NOMO-1 (cell line): ENCODE results near the gene SCN8A.
A peak's percentile ranks its signal among the peaks of the same experiment; 100 is the strongest.

Experiments used
- DNase-seq, 2 experiments: peaks; one replicate each; lab custom pipeline; 2025; ENCODE audit not compliant: unreplicated experiment in 2 of 2; lab: John Stamatoyannopoulos, UW

Gene SCN8A

GRCh38 chr12:51702587-51702986 is 111.6 kb downstream of the SCN8A start:
- no peak for DNase-seq

DNA sequence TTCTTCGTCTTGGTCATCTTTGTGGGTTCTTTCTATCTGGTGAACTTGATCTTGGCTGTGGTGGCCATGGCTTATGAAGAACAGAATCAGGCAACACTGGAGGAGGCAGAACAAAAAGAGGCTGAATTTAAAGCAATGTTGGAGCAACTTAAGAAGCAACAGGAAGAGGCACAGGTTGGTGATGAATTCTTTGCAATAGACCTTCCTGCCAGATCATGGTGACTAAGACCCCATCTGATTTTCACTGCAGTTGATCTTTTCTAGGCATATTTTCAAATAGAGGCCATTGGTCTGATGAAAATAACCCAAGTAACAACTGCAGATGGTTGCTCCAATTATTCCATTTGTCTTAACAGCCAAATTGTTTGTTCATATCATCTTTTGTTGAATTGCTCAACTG is 114.4 kb downstream of the SCN8A start:
- DNase-seq, result no peak

DNA sequence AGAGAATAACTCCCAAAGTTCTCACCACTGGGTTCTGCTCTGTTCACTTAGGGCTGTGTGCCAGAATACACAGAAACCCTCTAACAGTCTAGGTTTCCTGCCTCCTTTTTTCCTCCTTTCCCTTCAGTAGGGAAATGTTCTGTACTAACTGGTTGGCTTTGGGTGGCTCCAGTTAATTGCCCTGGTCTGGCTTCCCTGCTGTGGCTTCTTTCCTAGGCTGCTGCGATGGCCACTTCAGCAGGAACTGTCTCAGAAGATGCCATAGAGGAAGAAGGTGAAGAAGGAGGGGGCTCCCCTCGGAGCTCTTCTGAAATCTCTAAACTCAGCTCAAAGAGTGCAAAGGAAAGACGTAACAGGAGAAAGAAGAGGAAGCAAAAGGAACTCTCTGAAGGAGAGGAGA is 115.2 kb downstream of the SCN8A start:
- DNase-seq, result no peak

DNA sequence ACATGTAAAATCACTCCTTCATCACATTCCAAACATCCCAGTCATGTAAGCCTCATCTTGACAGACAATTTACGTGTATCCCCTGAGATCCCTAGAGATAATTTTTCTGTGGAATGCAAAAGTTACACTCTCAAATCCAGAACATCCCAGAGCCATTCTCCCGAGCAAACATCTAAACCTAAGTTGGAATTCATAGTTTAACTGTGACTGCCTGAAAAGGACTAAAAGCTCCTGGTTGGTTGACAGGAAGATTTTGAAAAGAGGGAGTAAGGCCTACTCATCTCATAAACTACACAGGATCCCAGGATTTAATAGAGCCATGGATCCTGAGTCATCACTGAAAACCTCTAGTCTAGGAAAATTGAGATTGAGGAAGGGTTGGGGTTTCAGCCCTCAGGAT is 123.6 kb downstream of the SCN8A start:
- DNase-seq, result no peak

GRCh38 chr12:51717326-51717925 is 126.4 kb downstream of the SCN8A start:
- no peak for DNase-seq

- no peak for DNase-seq
Measured at GRCh38 chr12:51721282-51721940, 130.4 kb downstream of the SCN8A start.

- no peak for DNase-seq
Measured at GRCh38 chr12:51722431-51722830, 131.4 kb downstream of the SCN8A start.

- DNase-seq, result no peak
Measured at GRCh38 chr12:51726161-51726560, 135.1 kb downstream of the SCN8A start.

- DNase-seq, result no peak
Measured at GRCh38 chr12:51726931-51727330, 135.9 kb downstream of the SCN8A start.

- DNase-seq, result no peak
Measured at GRCh38 chr12:51729331-51729730, 138.3 kb downstream of the SCN8A start.

DNA sequence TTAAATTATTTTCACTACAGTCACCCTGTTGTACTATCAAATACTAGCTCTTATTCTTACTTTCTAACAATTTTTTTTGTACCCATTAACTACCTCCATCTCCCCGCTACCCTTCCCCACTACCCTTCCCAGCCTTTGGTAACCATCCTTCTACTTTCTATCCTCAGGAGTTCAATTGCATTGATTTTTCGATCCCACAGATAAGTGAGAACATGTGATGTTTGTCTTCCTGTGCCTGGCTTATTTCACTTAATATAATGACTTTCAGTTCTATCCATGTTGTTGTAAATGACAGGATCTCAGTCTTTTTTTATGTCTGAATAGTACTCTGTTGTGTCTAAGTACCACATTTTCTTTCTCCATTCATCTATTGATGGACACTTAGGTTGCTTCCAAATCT is 139.7 kb downstream of the SCN8A start:
- no peak for DNase-seq

DNA sequence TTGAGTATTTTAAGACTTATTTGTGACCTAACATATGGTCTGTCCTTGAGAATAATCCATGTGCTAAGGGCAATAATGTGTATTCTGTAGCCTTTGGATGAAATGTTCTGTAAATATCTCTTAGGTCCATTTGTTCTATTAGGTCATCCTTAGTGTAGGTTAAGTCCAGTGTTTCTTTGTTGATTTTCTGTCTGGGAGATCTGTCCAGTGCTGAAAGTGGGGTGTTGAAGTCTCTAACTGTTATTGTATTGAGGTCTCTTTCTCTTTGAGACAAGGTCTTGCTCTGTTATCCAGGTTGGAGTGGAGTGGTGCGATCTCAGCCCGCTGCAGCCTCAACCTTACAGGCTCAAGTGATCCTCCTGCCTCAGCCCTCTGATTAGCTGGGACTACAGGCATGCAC is 149.5 kb downstream of the SCN8A start:
- no peak for DNase-seq

DNA sequence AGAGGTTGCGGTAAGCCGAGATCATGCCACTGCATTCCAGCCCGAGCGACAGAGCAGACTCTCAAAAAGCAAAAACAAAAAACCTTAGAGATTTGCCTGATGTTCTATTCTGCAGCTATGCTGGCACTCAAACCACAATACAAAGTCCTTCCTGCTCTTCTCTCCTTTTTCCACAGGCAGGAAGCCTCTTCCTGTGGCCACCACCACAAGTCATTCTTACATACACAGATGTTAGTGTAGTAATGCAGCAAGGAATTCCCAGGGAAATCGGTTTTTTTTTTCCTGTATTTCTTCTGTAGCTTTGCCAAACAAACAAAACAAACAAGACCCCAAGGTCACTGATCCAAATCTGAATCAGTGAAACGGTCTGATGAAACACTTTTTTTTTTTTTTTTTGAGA is 153.2 kb downstream of the SCN8A start:
- no peak for DNase-seq

DNA sequence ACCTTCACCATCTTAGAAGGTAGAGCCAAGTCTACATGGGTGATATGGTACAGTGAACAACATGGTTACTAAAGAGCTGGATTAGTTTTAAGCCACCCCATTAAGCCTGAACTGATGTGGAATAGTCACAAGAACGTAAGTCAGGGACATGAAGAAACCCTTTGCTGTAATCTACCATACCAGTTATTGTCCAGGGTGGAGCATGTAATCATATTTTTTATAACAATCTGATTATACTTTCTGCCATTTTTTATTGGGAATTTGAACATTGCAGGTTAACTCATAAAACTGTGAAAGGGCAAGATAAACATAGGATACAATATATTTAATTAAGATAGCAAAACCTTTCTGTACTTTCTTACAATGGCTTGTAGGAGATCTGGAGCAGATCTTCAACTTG is 153.9 kb downstream of the SCN8A start:
- no peak for DNase-seq

- DNase-seq, result no peak
Measured at GRCh38 chr12:51746416-51746815, 155.4 kb downstream of the SCN8A start.

DNA sequence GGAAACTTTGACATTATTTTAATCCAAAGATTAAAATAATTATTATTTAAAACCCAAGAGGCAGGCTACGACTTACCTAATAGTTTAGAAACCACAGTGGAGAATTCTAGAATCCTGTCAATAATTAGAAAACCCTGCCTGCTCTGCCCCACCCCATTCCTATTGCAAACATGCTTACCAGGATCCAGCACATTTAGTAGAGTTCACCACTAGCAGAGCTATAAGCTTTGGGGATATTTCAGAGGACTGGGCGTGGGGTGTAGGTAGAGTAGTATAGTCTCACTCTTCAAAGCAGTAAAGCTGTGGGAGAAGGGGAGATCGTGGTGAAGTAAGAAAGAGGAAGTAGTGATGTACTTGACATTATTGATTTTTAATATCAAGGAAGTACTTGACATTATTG is 157.2 kb downstream of the SCN8A start:
- DNase-seq, result no peak

- no peak for DNase-seq
Measured at GRCh38 chr12:51749206-51749985, 158.4 kb downstream of the SCN8A start.

GRCh38 chr12:51749986-51750317 is 158.9 kb downstream of the SCN8A start:
- DNase-seq, result no peak

- peak in 1 of 2 experiments; percentile 63 for DNase-seq
Measured at GRCh38 chr12:51751661-51752060, 160.6 kb downstream of the SCN8A start.

DNA sequence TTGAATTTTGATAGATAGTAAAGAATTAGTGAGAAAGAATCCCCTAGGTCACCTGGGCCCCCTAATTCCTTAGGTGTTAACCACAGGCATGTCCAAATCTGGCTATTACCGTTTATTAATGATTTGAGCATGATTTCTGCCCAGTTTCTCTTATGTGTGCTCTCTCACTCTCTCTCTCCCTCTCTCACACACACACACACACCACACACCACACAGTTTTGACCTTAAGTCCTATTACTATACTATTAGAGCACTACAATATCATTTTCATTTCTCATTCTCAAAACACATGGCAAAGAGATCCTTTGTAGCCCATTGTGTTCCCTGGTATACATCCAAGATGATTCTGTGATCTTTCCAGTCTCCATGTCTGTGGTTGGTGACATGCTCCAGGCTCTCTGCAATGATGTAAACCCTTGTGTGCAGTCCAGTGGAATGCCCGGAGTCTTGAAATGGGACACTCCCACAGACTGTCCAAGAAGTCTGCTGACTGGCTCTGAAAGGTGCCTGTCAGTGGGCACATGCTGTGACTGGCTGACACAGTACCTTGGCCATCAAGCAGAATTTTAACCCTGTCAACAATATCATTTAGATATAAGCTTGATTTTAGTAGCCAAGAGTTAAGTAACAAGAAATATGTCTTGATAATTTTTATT is 161.3 kb downstream of the SCN8A start:
- no peak for DNase-seq

- no peak for DNase-seq
Measured at GRCh38 chr12:51753980-51754675, 163.1 kb downstream of the SCN8A start.
